SHP77 (cell line): Measurements from ENCODE around the gene SESN1.

Experiments used
- DNase-seq, 2 experiments: peaks; one replicate each; lab custom pipeline; 2025; lab: John Stamatoyannopoulos, UW

Gene SESN1

DNA sequence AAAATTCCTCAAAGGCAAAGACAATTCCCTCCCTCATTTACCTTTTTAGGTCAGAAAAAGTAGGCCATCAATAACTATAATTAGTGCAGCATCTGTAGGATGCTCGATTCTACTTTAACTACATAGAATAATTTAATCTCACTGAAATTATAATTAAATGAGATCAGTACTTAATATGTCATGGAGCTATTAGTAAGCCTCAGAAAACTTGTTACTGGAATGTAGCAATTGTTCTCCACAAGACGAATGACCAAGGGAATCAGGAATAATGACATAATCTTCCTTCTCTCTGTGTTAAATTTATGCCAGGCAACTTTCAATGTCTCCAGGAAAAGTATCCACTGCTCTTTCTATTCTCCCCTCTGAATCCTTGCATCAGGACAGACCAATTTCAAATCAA, 34.1 kb downstream of the SESN1 start:
- no peak for DNase-seq

DNA sequence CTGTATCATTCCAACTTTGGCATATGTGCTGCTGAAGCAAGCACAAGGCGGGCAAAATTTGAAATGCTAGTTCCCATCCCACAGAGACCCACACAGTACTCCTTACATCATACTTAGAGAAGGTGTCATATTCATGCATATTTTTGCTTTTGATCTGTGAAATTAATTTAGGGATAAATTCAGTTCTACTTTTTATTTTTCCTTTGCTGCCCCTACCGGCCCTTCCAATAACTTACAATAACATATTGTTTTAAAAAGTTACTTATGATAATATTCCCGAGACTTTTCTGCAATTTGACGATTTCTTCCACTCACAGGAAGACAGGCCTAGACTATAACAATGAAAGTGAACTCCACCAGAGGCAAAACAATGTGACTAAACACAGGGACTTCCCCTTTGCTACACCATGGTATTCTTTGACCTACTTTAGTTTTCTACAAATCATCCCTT, 35.0 kb downstream of the SESN1 start:
- no peak for DNase-seq

DNA sequence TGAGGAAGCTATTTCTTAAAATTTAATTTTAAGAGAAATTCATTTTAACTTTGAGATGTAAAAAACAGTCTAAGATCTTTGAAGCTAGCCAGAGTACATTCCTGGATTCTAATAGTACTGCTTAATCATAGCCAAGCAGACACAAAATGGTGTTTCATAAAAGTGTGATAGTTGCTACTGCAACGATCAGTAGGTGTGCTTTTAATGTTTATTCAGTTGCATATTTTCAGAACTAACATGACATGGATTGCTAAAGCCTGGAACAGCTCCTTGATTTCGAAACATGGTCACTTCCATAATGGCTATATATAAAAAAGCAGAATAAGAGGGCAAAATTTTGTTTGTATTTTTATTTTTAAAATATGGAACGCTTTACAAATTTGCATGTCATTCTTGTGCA, 35.5 kb downstream of the SESN1 start:
- no peak for DNase-seq

DNA sequence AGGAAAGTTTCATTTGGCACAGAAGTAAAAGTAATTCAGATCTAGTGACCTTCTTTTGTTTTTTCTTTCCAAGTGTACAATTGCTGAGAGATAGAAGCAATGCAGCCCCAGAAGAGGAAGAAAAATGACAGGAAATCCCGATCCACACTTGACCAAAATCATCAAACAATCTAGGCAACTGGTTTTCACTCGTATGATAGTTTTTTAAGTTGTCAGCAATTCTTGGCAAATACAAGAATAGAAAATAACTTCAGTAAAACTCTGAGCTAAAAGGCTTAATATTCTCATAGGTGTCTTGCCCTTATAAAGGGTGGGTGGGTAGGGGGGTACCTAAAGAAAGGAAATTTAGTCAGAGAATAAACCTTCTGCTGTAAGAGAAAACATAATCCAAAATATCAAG, 36.0 kb downstream of the SESN1 start:
- DNase-seq = no peak

DNA sequence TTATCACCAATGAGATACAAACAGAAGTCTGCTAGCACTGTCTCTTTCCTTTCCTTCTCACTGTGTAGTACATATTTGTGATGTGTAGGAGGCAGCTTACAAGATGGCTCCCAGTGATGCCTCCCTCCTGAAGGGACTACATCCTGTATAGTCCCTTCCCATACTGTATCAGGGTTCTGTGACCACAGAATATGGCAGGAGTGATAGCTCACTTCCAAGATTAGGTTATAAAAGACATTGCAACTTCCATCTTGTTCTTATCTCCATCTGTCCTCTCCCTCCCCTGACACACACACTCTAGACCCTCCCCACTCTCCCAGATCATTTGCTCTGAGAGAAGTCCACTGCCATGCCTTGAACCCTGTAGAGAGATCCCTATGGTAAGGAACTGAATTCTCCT, 38.0 kb downstream of the SESN1 start:
- DNase-seq = no peak

- DNase-seq = no peak
These were observed 38.8 kb downstream of the SESN1 start for GRCh38 chr6:109055771-109056235.

DNA sequence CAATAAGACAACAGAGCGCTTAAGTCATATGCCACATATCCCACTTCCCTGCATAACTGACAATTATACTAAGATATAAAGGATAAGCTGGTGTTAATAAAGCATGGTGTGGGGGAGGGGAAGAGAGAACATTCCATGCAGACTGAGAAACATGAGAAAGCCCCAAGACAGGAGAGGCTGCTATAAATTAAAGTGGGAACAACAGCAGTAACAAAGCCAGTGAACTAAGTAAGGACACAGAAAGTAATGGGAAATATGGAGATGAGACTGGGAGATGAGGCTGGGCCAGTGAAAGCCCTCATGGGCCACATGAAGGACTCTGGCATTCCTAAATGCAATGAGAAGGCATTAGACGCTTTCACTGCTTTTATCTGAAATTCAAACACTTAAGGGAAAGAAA, 41.3 kb downstream of the SESN1 start:
- DNase-seq = no peak

DNA sequence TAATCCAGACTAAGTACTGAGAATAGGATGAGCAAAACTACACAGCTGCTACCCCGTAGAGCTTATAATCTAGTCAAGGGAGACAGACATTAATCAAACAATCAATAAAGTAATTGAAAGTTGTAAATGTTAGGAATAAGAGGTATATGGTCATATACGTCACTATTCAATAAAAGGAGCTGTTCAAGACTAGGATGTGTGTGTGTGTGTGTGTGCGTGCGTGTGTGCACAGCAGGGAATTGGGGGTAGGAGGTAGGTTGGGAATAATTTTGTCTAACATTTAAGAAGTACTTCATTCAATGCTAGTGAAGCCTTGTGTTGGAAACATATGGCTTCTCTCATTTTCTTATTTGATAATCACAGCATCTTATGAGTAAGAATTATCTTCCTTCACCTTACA, 41.8 kb downstream of the SESN1 start:
- DNase-seq = no peak

DNA sequence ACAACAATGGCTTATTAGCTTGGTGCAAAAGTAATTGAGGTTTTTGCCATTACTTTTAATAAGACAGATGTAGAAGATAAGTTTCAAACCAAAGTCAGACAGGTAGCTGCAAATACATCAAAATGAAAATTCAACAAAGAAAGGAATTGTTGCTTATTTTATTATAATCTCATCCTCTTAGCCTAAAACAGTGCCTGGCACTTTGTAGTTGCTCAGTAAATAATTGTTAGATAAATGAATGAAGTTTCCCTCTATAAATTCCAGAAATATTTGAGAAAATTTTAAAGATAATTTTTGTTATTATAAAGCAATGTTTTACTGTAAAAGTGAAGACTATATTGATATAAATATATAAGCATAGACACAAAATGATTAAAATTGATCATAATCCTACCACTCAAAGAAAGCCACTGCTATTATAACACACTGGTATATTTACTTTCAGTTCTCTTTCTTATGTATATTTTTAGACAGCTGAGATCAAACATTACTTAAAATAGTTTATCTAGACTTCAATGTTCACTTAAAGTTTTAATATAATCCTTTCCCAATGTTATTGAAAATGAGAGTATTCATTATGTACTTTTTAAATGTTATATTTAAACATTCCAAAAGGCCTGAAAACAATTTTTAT, 42.5 kb downstream of the SESN1 start:
- DNase-seq = no peak

DNA sequence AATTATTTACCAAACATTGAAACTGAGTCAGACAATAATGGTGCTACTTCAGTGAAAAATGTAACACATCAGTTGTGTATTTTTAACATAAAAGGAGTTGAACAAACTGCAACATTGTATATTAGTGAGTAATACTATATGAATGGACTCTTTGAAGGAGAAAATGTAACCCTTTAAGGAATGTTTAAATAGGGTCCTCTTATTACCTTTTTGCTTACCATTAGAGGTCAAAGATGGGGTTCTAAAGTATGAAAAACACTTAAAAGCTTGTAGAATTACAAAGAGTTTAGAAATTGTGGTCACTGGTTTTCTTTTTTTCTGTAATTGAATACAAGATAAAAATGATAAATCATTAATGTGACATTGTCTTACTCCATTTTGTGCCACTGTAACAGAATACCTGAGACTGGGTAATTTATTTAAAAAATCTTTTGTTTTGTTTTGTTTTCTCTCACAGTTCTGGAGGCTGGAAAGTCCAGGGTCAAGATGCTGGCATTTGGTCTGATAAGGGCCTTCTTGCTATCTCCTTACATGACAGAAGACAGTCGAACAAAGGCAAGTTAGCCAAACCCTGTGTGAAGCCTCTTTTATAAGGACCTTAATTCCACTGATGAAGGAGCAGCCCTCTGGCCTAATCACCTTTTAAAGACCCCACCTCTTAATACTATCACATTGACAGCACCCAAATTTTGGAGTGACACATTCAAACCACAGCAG, 43.2 kb downstream of the SESN1 start:
- DNase-seq = no peak

DNA sequence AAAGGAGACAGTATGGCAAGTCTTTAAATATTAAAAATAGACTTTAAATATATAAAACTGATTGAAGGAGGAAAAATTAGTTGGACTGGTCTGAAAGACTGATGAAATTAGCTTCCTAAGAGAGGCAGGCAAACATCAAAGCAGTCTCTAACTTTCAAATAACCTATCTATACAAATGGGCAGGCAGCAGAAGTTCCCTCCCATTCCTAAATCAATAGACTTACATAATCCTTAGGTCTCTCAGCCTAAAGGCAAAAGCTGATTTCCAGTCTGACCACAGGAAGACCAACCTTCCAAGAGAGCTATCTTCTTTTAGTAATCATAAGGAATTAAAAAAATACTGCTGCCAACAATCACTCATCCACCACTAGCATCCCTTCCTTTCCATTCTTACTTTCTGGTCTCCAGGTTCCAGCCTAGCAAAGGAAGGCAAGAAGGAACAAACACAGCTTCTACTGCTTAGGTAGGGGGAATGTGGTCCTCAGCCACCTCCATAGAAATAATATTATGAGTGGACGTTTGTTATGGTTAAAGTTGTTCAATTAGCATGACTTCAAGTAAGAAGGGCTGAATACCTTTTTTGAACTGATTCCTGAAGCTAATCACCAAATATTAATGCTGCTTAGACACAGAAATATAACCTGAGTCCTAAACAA, 44.1 kb downstream of the SESN1 start:
- no peak for DNase-seq

DNA sequence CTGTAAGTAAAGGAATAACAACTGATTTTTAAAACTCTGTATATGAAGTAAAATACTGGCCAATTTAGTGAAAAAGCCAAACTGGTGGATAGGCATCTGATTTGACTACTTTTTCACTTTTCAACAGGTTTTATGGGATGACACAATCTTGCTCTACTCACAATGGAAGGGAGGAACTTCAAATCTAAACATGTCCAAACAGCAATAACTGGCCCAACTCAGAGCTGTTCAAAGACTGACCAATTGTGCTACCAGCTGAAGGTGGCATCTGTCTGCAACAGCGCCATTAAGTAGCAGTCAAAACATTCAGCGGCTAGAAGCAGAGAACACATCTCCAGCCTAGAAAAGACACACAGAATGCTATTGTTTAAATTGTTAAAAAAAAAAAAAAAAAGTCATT, 44.6 kb downstream of the SESN1 start:
- DNase-seq = no peak

- DNase-seq = no peak
These were observed 45.8 kb downstream of the SESN1 start for GRCh38 chr6:109048670-109049415.

GRCh38 chr6:109048176-109048575, 46.5 kb downstream of the SESN1 start:
- DNase-seq = no peak

- no peak for DNase-seq
These were observed 49.2 kb downstream of the SESN1 start for GRCh38 chr6:109045493-109045892.

- DNase-seq = no peak
These were observed 54.9 kb downstream of the SESN1 start for GRCh38 chr6:109039795-109040194.

- no peak for DNase-seq
These were observed 55.7 kb downstream of the SESN1 start for GRCh38 chr6:109038837-109039398.

DNA sequence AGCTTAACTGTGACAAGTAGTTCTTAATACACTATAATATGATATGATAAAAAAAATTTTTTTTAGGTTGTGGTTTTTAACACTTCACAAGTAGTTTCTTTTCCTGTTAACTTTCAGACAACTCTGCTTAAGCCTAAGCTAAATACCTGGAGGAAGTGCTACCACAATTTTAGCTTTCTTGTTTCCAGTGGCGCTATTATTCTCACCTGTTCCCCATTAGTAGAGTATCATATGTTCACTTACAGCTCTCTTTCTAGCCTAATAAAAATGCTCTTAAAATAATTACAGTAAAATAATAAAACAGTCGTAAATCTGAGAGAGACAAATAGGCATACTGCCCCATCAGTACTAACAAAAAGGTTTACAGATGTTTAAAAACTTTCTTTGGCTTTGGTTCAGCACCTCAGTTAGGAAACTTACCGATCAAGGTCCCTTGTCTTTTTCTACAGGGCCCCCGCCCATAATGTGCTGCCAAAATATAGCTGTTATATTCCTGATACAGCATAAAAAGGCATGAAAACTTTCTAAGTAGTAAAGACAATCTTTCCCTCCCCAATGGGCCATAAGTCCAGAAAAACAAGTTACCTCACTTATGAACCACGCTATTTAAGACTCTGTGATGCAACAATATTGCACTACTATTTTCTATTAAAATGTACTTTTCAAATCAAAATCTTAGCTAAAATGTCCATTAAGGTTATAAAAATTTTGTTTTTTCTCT, 57.9 kb downstream of the SESN1 start:
- no peak for DNase-seq

GRCh38 chr6:109034526-109034925, 60.1 kb downstream of the SESN1 start:
- no peak for DNase-seq

DNA sequence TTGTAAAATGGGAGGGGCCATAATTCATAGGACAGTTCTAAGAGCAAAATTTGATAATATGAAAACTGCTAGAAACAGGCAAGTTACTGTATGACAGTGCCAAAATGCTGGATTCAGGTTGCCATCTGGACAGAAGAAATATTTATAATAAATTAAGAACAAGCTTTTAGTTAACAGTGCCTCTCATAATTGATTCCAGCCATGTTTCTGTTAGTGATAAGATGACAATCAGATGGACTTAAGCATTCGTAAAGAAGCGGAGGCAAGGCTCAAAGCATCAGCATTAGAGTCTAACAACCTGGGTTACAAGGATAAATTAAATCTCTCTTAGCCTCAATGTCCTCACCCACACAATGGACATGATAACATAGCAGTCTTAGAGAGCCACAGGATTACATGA, 61.0 kb downstream of the SESN1 start:
- no peak for DNase-seq

DNA sequence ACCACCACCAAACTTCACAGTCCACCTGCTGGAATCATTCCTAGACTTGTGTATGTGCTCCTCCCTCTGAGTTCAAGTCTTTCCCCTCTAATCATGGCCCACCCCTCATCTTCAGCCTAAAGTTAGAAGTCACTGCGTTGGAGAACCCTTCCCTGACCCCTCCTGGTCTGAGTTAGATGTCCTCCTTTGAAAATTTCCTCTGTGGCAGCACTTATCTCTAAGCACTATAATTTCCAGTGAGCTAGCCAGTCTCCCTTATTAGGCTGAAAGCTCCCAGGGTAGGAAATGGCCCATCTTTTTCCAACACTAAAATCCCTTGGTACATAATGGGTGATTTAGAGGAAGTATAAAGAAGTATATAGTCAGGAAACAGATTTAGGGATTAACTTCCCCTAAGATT, 63.2 kb downstream of the SESN1 start:
- DNase-seq = no peak

DNA sequence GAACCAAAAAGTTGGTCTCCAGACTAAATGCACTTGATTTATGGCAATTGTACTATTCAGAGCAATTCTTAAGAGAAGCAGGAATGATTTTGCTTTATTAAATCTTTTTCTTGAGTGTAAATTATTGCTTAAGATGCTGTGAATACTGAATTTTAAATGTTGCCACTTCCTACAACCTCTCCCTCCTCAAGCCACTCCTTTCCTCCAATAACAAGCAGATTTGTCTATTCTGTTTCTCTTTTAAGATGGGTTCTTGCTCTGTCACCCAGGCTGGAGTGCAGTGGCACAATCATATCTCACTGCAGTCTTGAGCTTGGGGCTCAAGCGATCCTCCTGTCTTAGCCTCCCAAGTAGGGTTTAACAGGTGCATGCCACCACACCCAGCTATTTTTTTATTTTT, 65.3 kb downstream of the SESN1 start:
- DNase-seq = no peak
